Activated CD4-positive, alpha-beta T cell treated with anti-CD3 and anti-CD28 coated beads, Interleukin-2, amount 10 ng/mL, durations not matched to agents 7 days and 5 days (primary cell): ENCODE measurements around the gene NDUFB6. TPM values are rescaled to one million over a fixed set of nuclear protein-coding genes. Genes with fewer than 3 reads are reported as not detected.

ENCODE experiments used
- CTCF ChIA-PET: fragments of 350-600 bp; sonication (Branson Sonifier 250); formaldehyde crosslinking; loops from one replicate; lab custom pipeline; 2021; ENCODE audit warnings: antibody characterized with exemption; lab: Charles Lee
- POLR2A ChIA-PET: fragments of 350-600 bp; sonication (Branson Sonifier 250); formaldehyde crosslinking; loops from one replicate; lab custom pipeline; 2021; ENCODE audit warnings: antibody characterized with exemption; lab: Charles Lee
- DNase-seq: peaks from one replicate; pipeline ENCODE4 v3.0.0-alpha.2; 2020
- H3K27ac Mint-ChIP-seq: one replicate; pipeline ENCODE4 v1.8.0; 2021; ENCODE audit warnings: mild to moderate bottlenecking, moderate library complexity, mixed read lengths
- H3K27me3 Mint-ChIP-seq: one replicate; pipeline ENCODE4 v1.8.0; 2021; ENCODE audit warnings: mixed read lengths
- H3K36me3 Mint-ChIP-seq: one replicate; pipeline ENCODE4 v1.8.0; 2021; ENCODE audit warnings: low read depth, mixed read lengths
- H3K4me1 Mint-ChIP-seq: one replicate; pipeline ENCODE4 v1.8.0; 2021; ENCODE audit warnings: mixed read lengths
- H3K4me3 Mint-ChIP-seq: one replicate; pipeline ENCODE4 v1.8.0; 2021; ENCODE audit warnings: mild to moderate bottlenecking, moderate library complexity, mixed read lengths
- H3K9me3 Mint-ChIP-seq: one replicate; pipeline ENCODE4 v1.8.0; 2021; ENCODE audit warnings: mixed read lengths
- total RNA-seq, 2 experiments: library from RNA; stranded (reverse); gene quantifications; one replicate each; pipeline ENCODE4 v1.2.3, GENCODE V29; 2021

The NDUFB6 gene
- total RNA-seq, 2 experiments from 2014 or later: 35.5 to 44.9 TPM

DNA sequence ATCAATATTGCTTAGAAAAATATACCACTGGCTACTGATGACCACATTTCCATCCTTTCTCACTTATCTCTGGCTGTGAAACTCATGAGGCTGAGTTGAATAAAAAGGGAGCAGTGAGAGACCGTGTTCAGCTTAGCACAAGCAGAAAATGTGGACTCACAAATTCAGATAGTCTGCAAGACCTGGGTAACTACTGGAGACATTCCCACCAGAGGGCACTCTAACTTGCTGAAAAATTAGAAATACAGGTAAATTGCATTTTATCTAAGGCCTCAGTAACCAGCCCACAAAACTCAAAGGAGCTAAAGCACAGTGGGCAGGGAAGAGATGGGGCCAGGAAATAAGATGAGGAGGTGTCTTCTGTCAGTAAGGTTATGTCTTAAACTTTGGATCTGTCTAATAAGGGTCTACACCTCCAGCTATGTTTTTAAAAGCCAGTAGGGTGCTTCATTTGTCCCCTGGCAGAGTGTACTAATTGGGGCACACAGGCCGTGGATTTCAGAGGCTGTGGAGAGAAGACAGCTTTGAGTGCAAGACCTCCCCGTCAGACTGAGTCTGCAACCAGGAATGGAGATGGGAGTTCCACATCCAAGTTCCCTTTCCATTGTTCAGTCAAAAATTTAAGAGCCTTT lies 8.7 kb upstream of the NDUFB6 start:
- no peaks in the 10 kb centered on the region for H3K9me3 Mint-ChIP-seq
- ChIA-PET CTCF (interaction anchor here (1.0 to 5.0 kb wide), 7 partner anchors 9 to 389 kb away, joined by 3 to 94 read pairs (median 5); partner anchors contain the start of gene RIGI), POLR2A (no interaction called here)
- DNase-seq: peak; percentile 60
- peaks cover 1% of the 10 kb centered on the region for H3K4me1 Mint-ChIP-seq
- H3K27me3 Mint-ChIP-seq: peaks cover 21% of the 10 kb centered on the region
- H3K27ac Mint-ChIP-seq: no peak overlapping the region
- H3K4me3 Mint-ChIP-seq: no peak overlapping the region
- H3K36me3 Mint-ChIP-seq: no peaks in the 10 kb centered on the region

DNA sequence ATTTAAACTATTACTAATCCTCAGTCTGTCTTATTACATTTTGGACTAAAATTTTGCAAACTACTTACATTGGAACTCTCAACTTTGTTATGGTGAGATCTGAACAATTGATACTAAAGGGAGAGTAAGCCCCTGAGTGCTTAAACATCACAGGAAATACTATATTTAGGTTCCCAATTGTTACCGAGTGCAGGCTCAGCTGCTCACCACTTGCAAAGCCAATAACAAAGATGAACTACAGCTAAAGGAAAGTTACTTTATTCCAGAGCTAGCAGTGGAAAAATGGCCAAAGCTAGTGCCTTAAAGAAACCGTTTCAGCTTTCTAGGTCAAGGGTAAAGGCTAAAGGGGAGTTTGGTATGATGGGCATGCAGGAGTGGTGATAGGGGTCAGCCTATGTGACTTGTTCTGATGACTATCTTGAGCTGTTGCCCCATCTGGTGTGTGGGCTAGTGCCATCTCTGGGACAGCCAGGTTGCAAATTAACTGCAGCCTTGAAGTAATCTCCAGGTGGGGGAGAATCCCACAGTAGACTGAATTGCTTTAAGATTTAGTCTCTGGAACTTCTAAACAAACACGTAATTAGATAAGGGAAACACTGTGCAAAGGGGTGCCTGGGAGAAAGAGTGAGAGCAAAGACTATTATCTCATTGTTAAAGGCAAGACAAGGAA lies 7.8 kb upstream of the NDUFB6 start:
- H3K27me3 Mint-ChIP-seq: peaks cover 18% of the 10 kb centered on the region
- DNase-seq: no peak
- H3K36me3 Mint-ChIP-seq: no peaks in the 10 kb centered on the region
- CTCF ChIA-PET: interaction anchor here (1.0 to 5.0 kb wide), 10 partner anchors 10 to 392 kb away, joined by 3 to 94 read pairs (median 6); partner anchors contain the start of genes ACO1 and RIGI
- no peaks in the 10 kb centered on the region for H3K9me3 Mint-ChIP-seq
- H3K4me1 Mint-ChIP-seq: peaks cover 1% of the 10 kb centered on the region
- H3K27ac Mint-ChIP-seq: no peak overlapping the region
- H3K4me3 Mint-ChIP-seq: no peak overlapping the region
- POLR2A ChIA-PET: no interaction called here

DNA sequence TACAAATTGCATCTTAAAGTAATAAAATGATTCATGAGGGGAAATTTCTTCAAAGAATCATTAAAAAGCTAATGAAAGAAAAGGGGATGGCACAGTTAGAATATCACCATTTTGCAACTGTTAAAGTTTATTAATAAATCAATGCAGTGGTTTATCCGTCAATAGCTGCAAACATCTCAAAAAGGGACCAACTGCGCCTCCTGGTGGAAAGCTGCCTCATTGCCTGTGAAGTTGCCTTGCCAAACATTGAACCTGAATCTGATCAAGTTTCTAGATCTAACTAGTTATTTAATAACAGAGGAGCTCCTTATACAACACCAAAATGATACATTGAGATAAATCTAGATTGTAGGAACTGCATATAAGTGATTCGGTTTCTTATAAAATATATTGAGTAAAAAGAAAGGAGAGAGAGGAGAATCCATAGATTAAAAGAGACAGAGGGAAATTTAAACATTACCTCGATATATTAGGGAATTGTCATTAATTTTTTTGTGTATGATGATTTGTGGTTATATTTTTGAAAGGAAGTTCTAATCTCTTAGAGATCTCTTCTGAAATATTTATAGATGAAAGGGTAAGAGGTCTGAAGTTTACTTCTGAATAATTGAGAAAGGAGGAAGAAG lies 6.9 kb upstream of the NDUFB6 start:
- Mint-ChIP-seq H3K27me3 (peaks cover 12% of the 10 kb centered on the region), H3K9me3 (no peaks in the 10 kb centered on the region), H3K4me1 (peaks cover 1% of the 10 kb centered on the region), H3K27ac (no peak overlapping the region), H3K4me3 (no peak overlapping the region), H3K36me3 (no peaks in the 10 kb centered on the region)
- peak; percentile 83 for DNase-seq
- POLR2A ChIA-PET: no interaction called here
- CTCF ChIA-PET: interaction anchor here (0.6 to 5.0 kb wide), 10 partner anchors 16 to 393 kb away, joined by 3 to 94 read pairs (median 6); partner anchors contain the start of genes ACO1 and RIGI

DNA sequence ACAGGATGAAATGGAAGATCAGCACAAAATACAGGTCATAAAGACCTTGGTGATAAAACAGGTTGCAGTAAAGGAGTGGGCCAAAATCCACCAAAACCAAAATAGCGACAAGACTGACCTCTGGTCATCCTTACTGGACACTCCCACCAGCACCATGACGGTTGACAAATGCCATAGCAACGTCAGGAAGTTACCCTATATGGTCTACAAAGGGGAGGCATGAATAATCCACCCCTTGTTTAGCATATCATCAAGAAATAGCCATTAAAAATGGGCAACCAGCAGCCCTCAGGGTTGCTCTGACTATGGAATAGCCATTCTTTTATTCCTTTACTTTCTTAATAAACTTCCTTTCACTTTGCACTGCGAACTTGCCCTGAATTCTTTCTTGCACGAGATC lies 6.0 kb upstream of the NDUFB6 start:
- CTCF ChIA-PET: interaction anchor here (0.6 to 5.0 kb wide), 8 partner anchors 53 to 394 kb away, joined by 3 to 94 read pairs (median 6); partner anchors contain the start of genes ACO1 and RIGI
- Mint-ChIP-seq H3K9me3 (no peaks in the 10 kb centered on the region), H3K27ac (no peak overlapping the region), H3K36me3 (no peaks in the 10 kb centered on the region), H3K27me3 (peaks cover 10% of the 10 kb centered on the region), H3K4me1 (peaks cover 4% of the 10 kb centered on the region), H3K4me3 (no peak overlapping the region)
- POLR2A ChIA-PET: no interaction called here
- no peak for DNase-seq

DNA sequence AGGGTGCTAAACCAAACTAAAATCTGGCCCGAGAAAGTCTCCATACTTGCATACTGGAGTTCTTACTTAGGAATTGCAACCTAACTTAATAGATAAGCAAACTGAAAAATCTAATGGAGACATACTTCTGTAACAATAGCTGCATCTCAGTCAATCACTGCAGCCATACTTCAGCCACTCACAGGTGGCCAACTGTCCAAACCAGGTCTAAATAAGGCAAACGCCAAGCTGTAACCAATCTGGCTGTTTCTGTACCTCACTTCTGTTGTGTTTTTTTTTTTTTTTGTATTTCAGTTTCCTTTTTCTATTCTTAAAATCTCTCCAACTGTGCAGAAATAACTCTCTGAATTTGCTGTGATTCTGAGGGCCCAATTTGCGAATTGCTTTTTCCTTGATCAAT lies 4.4 kb upstream of the NDUFB6 start:
- H3K36me3 Mint-ChIP-seq: no peaks in the 10 kb centered on the region
- CTCF ChIA-PET: interaction anchor here (0.6 to 1.5 kb wide), 4 partner anchors 13 to 314 kb away, joined by 3 to 4 read pairs (median 4); no protein-coding TSS in a partner anchor
- no peak for DNase-seq
- H3K4me1 Mint-ChIP-seq: peaks cover 11% of the 10 kb centered on the region
- H3K27ac Mint-ChIP-seq: no peak overlapping the region
- H3K27me3 Mint-ChIP-seq: peaks cover 10% of the 10 kb centered on the region
- H3K9me3 Mint-ChIP-seq: no peaks in the 10 kb centered on the region
- POLR2A ChIA-PET: no interaction called here
- H3K4me3 Mint-ChIP-seq: no peak overlapping the region

DNA sequence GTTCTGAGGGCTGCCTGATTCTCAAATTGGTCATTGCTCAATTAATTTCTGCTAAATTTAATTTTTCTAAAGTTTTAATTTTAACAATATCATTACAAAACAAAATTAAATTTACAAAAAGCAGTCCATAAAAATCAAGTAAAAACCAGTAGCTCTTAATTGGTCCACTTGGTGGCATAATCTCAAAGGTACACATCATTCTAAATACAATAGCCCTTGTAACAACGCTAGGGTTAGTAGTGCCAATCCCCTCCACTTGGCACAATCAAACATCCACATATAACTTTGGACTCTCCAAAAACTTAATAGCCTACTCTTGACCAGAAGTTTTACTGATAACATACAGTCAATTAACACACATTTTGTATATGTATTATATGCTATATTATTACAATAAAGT lies 1.9 kb upstream of the NDUFB6 start:
- Mint-ChIP-seq H3K27ac (no peak overlapping the region), H3K9me3 (no peaks in the 10 kb centered on the region), H3K4me1 (peaks cover 28% of the 10 kb centered on the region), H3K27me3 (peaks cover 7% of the 10 kb centered on the region), H3K36me3 (no peaks in the 10 kb centered on the region), H3K4me3 (no peak overlapping the region)
- CTCF ChIA-PET: interaction anchor here (4.0 kb wide), 2 partner anchors 23 to 196 kb away, joined by 25 to 58 read pairs; partner anchors contain the start of genes SMIM27 and TOPORS
- no peak for DNase-seq
- POLR2A ChIA-PET: no interaction called here

DNA sequence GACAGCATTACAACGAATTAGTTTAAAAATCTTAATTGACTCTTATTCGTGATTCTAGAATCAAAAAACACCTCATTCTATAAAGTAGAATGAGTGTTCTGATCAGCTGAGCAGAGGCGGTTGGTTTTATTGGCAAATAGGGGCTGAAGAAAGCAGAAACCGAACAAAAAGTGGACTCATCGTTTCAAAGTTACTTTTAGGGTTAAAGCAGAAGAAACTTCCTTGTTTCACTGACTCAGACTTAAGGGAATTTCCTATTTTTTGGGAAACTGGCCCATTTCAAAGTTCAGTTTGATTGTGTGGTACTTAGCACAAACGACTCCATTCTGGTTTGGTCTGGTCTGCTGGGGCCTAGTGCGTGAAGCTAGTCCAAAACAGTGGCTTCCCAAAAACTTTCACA lies 862 bp upstream of the NDUFB6 start:
- ChIA-PET POLR2A (no interaction called here), CTCF (interaction anchor here (0.6 to 4.0 kb wide), 5 partner anchors 16 to 195 kb away, joined by 3 to 58 read pairs (median 23); partner anchors contain the start of genes ACO1, SMIM27 and TOPORS)
- H3K4me3 Mint-ChIP-seq: peak overlapping the region; percentile 98
- H3K9me3 Mint-ChIP-seq: no peaks in the 10 kb centered on the region
- no peaks in the 10 kb centered on the region for H3K36me3 Mint-ChIP-seq
- no peak for DNase-seq
- no peaks in the 10 kb centered on the region for H3K27me3 Mint-ChIP-seq
- H3K27ac Mint-ChIP-seq: peak overlapping the region; percentile 99
- peaks cover 29% of the 10 kb centered on the region for H3K4me1 Mint-ChIP-seq

DNA sequence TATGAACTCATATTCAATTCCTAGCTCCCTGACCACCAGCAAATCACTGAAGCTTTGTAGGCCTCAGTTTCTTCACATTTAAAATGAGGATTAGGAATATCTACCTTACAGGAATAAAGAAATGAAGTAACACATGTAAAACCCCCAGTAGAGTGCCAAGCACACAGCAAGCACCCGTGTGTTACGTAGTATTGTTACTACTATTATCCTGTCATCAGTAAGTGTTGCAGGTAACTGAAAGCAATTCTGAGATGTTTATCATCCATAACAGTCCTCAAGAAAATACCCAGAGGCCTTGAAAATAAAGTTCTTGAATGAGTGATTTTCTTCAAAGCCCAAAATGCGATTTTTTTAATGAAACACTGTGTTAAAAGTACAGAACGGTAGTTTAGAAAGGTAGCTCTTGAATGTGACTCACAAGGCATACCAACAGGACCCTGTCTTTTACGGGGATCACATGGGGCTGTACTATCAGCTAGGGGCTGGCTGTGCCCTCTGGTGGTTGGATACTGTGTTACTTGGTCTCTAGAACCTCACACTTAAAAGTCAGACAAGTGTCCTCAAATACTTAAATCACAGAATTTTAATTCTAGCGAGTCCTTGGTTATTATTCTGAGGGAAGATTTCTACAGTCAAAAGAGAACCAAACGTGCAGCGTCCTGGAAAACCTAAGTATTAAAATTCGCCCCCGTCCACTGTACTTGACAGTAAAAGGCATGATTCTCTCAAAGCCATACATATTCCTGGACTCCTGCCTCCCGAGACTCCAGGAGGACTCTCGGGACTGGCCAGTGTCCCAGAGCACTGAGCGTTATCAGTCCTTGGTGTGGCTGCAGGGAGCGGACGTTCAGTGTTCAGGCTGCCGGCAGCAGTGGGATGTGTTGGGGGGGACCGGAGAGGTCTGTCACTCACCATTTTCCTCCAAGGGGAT lies 725 bp downstream of the NDUFB6 start:
- H3K27me3 Mint-ChIP-seq: no peaks in the 10 kb centered on the region
- peaks cover 31% of the 10 kb centered on the region for H3K4me1 Mint-ChIP-seq
- no peaks in the 10 kb centered on the region for H3K9me3 Mint-ChIP-seq
- peak overlapping the region; percentile 99 for H3K27ac Mint-ChIP-seq
- DNase-seq: peak; percentile 85
- ChIA-PET CTCF (interaction anchor here (0.9 to 4.0 kb wide), 11 partner anchors 13 to 194 kb away, joined by 3 to 58 read pairs (median 5); partner anchors contain the start of genes ACO1, RIGI, SMIM27 and TOPORS), POLR2A (interaction anchor here (1.1 kb wide), 1 partner anchor 194 kb away, joined by 6 read pairs; no protein-coding TSS in a partner anchor)
- peak overlapping the region; percentile 98 for H3K4me3 Mint-ChIP-seq
- peaks cover 10% of the 10 kb centered on the region for H3K36me3 Mint-ChIP-seq

DNA sequence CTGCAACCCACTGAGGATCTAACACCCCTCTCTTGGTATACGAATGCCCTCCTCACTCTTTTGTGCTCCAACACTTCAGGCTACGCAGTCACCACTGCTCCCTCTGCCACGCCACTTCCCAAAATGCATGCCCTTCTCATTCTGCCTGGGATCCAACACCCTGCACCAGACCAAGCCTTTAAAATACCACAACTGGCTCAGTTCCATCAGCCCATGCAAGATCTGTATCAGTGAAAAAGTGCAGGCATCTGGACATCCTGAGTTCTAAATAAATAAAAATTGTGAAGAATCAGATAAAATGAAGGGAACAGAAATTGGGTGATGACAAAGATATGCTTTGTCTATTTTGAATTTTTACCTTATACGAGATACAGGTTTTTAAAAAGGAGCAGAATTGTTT lies 2.7 kb downstream of the NDUFB6 start:
- ChIA-PET CTCF (no interaction called here), POLR2A (no interaction called here)
- H3K4me1 Mint-ChIP-seq: peaks cover 36% of the 10 kb centered on the region
- peak overlapping the region; percentile 52 for H3K27ac Mint-ChIP-seq
- peaks cover 14% of the 10 kb centered on the region for H3K36me3 Mint-ChIP-seq
- DNase-seq: no peak
- no peaks in the 10 kb centered on the region for H3K9me3 Mint-ChIP-seq
- no peak overlapping the region for H3K4me3 Mint-ChIP-seq
- H3K27me3 Mint-ChIP-seq: no peaks in the 10 kb centered on the region

DNA sequence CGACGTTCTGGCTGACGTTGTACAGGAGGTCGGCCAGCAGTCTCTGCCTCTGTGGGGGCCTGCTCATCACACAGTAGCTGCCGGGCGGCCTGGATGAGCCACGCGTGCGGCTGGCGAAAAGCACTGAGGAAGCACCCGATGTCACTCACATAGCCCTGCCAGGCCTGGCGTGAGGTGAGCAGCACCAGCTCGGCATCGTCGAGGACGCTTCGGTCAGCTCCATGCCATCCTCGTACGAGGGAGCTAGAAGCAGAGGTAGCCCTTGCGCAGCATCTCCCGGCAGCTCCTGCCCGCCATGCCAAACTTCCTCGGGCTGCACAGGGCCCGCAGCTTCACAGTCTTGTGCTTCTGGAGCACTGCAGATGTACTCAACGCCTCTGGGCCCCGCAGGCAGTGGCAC lies 6.2 kb downstream of the NDUFB6 start:
- H3K9me3 Mint-ChIP-seq: no peaks in the 10 kb centered on the region
- H3K27me3 Mint-ChIP-seq: no peaks in the 10 kb centered on the region
- POLR2A ChIA-PET: no interaction called here
- DNase-seq: no peak
- no peak overlapping the region for H3K4me3 Mint-ChIP-seq
- H3K27ac Mint-ChIP-seq: no peak overlapping the region
- peaks cover 20% of the 10 kb centered on the region for H3K36me3 Mint-ChIP-seq
- peaks cover 23% of the 10 kb centered on the region for H3K4me1 Mint-ChIP-seq
- CTCF ChIA-PET: interaction anchor here (1.6 to 3.0 kb wide), 3 partner anchors 11 to 188 kb away, joined by 4 to 11 read pairs (median 9); no protein-coding TSS in a partner anchor

DNA sequence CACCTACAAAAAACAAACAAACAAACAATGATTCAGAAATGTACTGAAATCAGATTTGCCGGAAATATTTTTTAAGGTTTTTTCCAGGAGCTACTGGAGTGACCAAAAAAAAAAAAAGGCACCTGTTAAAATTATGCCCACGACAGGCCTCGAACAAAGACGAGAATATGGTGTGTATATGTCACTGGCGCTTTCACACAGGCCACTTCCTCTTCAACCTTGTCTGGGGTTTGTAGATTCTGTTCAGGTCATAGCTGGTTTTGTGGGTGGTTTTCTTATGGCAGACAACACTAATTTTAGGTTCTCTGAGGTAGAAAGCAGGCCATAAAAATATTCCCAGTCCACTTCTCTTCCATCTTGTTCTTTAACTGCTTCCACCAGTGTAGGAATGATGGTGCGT lies 7.0 kb downstream of the NDUFB6 start:
- no peak overlapping the region for H3K4me3 Mint-ChIP-seq
- peaks cover 21% of the 10 kb centered on the region for H3K4me1 Mint-ChIP-seq
- CTCF ChIA-PET: interaction anchor here (2.2 to 3.0 kb wide), 2 partner anchors 11 to 187 kb away, joined by 9 to 11 read pairs; no protein-coding TSS in a partner anchor
- H3K27ac Mint-ChIP-seq: no peak overlapping the region
- DNase-seq: no peak
- H3K9me3 Mint-ChIP-seq: no peaks in the 10 kb centered on the region
- POLR2A ChIA-PET: no interaction called here
- no peaks in the 10 kb centered on the region for H3K27me3 Mint-ChIP-seq
- H3K36me3 Mint-ChIP-seq: peaks cover 24% of the 10 kb centered on the region
